ENCODE measurements around the gene RAB5IF.

The RAB5IF gene

GRCh38 chr20:36605399-36606157 lies at the start of gene RAB5IF:
Gene RAB5IF, plus strand, starts transcription at chr20:36605779. Its CDS starts 173 bp downstream, at chr20:36605952.
- DNase-seq, result peak; percentile 99

- no peak for DNase-seq
These were observed 42.9 kb upstream of the RAB5IF start for GRCh38 chr20:36562724-36563123.

- DNase-seq, result no peak
These were observed 42.2 kb upstream of the RAB5IF start for GRCh38 chr20:36563374-36563773.

GRCh38 chr20:36564078-36564725 lies 41.4 kb upstream of the RAB5IF start:
- DNase-seq, result peak; percentile 13

GRCh38 chr20:36564726-36565121 lies 40.9 kb upstream of the RAB5IF start:
- DNase-seq, result peak; percentile 38

- DNase-seq, result no peak
These were observed 40.1 kb upstream of the RAB5IF start for GRCh38 chr20:36565520-36565919.

GRCh38 chr20:36569847-36570429 lies 35.6 kb upstream of the RAB5IF start:
- DNase-seq, result no peak

- DNase-seq, result no peak
These were observed 33.7 kb upstream of the RAB5IF start for GRCh38 chr20:36571564-36572504.

- DNase-seq, result peak; percentile 68
These were observed 32.9 kb upstream of the RAB5IF start for GRCh38 chr20:36572701-36573102.

- peak; percentile 94 for DNase-seq
These were observed 32.3 kb upstream of the RAB5IF start, which contains the start of gene TGIF2 for GRCh38 chr20:36573103-36573797. Gene TGIF2, plus strand, starts transcription at chr20:36573597. Its CDS starts 5,178 bp downstream, at chr20:36578775.

- peak; percentile 56 for DNase-seq
These were observed 31.7 kb upstream of the RAB5IF start for GRCh38 chr20:36573798-36574365.

- peak; percentile 53 for DNase-seq
These were observed 31.0 kb upstream of the RAB5IF start for GRCh38 chr20:36574366-36575135.

GRCh38 chr20:36576081-36576445 lies 29.5 kb upstream of the RAB5IF start:
- DNase-seq, result no peak

- no peak for DNase-seq
These were observed 27.1 kb upstream of the RAB5IF start for GRCh38 chr20:36578356-36579041.

GRCh38 chr20:36579996-36580545 lies 25.5 kb upstream of the RAB5IF start:
- DNase-seq, result no peak

GRCh38 chr20:36582322-36582721 lies 23.3 kb upstream of the RAB5IF start:
- no peak for DNase-seq

GRCh38 chr20:36582821-36583220 lies 22.8 kb upstream of the RAB5IF start:
- DNase-seq, result no peak

GRCh38 chr20:36584018-36584481 lies 21.5 kb upstream of the RAB5IF start:
- no peak for DNase-seq

- DNase-seq, result no peak
These were observed 20.0 kb upstream of the RAB5IF start for GRCh38 chr20:36585410-36586125.

Measured in CD4-positive, alpha-beta T cell treated with Interferon gamma for 1 hour (primary cell).